NCI-H2227 treated with DMSO at 0.1 percent for 48 hours (cell line): ENCODE measurements around the gene ANXA7.
"Not testable (repeated sequence)": the region's sequence is repeated elsewhere in the genome, so short reads cannot be mapped to it uniquely, and the experiment has no call there.

Experiments used
- DNase-seq: peaks from one replicate; lab custom pipeline; 2025; lab: John Stamatoyannopoulos, UW

ANXA7 gene

DNA sequence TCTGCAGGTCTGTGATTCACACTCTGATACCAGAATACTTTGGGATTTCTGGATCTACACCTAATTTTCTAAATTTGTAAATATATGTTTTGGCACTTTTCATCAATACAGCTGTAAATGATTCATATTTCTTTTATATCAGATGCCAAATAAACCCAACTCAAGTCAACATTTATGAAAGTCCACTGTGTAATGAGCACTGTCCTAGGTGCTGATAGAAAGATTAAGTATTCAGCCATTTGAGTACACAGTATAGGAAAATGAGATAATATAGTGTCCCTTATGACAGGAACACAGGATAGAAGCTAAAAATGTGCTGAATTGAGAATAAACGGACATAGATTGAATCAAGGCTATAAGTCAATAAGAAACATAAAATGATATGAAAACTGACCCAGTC, 6.4 kb downstream of the ANXA7 start:
- no peak for DNase-seq

DNA sequence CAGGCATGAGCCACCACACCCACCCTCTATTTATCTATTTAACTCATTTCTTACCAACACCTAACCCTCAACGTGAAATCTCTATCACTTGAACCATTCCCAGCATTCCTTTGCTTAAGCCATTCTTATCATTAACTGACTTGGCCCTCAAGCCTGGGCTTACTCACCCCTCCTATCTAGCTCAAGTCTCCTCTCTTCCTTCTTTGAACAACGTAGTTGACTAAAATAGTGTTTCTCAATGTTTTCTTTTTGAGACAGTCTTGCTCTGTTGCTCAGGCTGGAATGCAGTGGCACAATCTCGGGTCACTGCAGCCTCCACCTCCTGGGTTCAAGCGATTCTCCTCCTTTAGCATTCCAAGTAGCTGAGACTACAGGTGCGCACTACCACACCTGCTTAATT, 7.0 kb downstream of the ANXA7 start:
- DNase-seq, result no peak

DNA sequence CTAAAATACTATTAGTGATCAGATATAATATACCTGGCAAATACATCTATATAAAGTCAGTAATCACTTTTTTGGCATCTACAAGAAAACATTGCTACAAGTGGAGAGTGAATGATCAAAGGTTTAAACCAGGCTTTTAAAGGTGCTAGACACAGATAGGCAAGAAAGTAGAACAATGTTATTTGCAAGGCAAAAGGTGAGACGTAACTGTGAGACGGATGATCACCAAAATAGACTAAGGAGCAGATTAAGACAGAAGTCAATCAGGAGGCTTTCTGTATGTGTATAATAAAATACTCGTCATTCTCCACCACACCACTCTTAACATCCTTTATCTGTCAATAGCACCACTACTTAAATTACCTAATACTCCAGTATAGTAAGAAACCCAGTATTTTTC, 8.3 kb downstream of the ANXA7 start:
- no peak for DNase-seq

DNA sequence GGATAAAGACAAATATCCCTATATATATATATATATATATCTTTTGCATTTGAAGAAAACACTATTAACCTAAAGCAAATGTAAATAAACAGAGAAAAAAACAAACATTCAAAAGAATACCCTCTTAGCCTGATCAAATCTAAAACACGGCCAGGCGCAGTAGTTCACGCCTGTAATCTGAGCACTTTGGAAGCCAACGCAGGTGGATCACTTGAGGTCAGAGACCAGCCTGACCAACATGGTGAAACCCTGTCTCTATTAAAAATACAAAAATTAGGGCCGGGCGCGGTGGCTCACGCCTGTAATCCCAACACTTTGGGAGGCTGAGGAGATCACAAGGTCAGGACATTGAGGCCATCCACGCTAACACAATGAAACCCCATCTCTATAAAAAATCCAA, 9.2 kb downstream of the ANXA7 start:
- DNase-seq, result no peak

DNA sequence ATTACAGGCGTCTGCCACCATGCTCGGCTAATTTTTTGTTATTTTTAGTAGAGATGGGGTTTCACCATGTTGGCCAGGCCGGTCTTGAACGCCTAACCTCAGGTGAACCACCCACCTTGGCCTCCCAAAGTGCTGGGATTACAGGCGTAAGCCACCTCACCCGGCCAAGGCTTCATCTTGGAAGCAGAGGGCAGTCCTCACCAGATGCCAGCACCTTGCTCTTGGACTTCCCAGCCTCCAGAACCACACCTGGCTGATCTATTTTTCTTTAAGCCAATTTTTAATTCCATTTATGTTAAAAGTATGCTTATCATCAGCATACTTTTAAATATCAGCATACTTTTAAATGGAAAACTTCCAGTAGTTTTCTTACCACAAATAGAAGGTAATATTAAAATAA, 12.2 kb downstream of the ANXA7 start:
- DNase-seq, result no peak

DNA sequence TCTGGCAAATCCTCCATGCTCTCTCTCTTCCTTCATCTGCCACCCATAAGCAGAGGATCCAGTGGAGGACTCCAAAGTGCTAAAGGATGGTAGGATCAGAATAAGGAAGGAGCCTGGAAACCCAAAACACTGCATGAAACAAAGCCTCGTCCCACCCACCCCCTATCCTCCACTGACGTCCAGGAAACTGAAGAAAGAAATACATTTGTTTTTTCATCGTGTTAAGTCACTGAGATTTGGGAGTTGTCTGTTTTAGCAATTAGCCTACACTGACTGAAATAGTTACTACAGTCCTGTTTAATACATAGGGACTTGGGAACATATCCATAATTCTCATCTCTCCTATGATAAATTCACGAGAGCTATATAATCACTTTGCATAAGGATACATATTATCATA, 14.8 kb downstream of the ANXA7 start:
- no peak for DNase-seq

DNA sequence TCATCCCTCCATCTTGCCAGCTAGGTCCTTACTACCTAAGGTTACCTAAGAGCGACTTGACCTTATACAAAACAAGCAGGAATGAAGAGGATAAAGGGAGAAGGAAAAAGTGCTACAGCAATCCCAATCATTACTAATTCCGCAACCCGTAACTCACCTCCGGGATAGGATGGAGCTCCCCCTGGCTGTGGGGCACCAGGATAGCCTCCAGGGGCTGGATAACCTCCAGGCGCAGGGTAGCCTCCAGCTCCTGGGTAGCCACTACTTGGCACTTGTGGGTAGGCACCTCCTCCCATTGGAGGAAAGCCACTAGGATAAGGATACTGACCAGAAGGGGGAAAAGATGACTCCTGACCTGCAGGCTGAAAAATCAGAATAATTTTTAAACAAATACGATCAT, 15.8 kb downstream of the ANXA7 start:
- no peak for DNase-seq

DNA sequence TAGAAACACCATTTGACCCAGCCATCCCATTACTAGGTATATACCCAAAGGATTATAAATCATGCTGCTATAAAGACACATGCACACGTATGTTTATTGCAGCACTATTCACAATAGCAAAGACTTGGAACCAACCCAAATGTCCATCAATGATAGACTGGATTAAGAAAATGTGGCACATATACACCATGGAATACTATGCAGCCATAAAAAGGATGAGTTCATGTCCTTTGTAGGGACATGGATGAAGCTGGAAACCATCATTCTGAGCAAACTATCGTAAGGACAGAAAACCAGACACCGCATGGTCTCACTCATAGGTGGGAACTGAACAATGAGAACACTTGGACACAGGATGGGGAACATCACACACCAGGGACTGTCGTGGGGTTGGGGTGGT, 19.5 kb downstream of the ANXA7 start:
- not testable (repeated sequence) for DNase-seq

DNA sequence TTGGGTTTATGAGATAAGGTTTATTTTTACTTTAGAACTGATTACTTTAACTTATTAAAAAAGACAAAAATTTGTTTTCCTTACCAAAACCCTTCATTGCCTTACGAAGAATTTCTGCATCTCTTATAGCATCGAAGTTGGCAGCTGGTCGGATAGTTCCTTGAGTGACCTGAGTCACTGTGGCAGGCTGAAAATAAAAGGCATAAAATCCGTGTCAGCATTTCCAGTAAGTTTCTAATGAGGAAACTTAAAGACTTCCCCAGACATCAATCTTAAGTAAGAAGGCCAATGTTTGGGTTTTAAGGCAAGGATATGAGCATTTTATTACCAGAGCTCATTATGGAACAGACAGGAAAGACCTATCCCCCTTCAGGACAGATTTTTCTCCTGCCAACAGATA, 25.6 kb downstream of the ANXA7 start:
- DNase-seq, result no peak

DNA sequence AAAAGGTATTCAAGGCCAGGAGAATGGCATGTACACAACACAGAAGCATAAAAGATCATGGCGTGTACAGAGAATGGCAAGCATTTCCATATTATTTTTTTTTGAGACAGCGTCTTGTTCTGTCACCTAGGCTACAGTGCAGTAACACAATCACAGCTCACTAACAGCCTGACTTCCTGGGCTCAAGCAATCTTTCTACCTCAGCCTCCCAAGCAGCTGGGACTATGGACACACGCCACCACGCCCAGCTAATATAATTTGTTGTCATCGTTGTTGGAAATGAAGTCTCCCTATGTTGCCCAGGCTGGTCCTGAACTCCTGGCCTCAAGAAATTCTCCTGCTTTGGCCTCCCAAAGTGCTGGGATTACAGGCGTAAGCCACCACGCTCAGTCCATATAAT, 27.3 kb downstream of the ANXA7 start:
- DNase-seq, result no peak

DNA sequence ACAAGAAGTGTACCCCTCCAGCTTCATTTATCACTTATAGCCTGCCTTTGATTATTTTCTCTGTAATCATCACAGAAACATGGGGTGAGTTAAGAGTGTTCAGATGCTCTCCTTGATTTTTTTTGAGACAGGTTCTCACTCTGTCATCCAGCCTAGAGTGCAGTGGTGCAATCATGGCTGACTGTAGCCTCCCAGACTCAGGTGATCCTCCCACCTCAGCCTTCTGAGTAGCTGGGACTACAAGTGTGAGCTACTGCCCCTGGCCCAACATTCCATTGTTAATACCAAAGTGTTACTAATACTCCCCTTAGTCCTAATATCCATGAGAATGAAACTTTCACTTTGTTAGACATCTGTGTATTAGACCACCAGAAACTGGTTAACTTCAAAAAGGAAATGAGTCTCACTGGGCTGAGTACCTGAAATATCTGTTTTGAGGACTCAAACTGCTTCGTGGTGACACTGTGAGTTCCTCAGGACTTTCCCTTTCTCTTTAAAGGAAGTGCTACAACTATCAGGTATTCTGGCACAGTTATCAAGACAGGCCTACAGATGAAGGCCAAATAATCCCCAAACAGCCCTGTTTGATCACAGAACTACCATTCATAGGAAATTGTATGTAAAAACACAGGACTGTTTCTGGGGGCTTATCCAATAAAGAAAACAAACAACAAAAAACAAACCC, 34.7 kb downstream of the ANXA7 start:
- no peak for DNase-seq

DNA sequence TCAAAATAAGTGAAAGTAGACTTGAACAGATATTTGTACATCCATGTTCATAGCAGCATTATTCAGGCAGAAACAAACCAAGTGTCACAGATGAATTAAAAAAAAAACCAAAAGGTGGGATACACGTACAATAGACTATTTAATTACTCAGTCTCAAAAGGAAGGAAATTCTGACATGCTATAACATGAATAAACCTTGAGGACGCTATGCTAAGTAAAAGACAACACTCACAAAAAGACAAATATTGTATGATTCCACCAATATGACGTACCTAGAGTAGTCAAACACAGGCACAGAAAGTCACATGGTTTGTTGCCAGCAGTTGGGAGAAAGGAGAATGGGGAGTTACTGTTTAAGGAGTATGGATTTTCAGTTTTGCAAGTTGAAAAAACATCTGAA, 37.2 kb downstream of the ANXA7 start:
- DNase-seq, result no peak

DNA sequence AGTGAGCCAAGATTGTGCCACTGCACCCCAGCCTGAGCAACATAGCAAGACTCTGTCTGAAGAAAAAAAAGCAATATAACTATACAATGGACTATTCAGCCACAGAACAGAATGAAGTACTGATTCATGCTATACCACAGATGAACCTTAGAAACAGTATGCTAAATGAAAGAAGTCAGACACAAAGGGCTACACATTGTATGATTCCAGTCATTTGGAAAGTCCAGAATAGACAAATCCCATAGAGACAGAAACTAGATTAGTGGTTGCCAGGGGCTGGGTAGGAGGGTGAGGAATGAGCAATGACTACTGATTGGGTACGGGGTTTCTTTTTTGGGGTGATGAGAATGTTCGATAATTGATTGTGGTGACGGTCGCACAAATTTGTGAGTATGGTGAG, 45.6 kb downstream of the ANXA7 start:
- no peak for DNase-seq

DNA sequence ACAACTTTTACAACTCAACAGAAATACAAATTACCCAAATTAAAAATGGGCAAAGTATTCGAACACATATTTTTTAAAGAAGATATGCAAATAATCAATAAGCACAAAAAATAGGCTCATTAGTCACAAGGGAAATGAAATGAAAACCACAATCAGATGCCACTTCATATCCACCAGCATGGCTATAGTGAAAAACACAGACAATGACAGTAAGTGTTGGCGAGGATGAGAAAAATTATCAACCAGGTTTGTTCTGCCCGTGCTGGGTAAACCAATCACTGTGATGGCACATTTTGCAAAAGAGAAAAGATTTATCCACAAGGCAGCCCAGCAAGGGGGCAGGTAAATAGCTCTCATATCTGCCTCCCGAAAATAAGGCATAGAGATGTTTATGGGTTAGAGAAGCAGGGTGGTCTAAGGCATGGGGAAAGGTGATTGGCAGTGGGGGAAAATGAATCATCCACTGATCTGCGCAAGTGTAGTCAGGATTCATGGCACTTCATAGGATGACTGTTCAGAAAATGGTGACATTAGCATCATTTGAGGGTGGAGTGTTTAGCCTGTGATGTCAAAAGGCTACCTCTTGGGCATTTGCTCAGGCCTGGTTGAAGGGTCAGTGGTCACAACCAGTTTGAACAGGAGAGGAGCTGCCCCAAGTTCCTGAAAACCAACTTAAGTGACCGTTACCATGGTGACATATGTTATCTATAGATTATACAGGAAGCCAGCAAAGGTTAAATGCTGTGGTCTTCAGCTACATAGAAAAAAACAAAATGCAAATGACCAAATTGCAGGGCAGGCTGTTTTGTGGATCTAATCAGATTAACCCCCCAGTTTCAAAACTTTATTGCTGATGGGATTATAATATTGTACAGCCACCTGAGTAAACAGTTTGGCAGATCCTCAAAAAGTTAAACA, 47.2 kb downstream of the ANXA7 start:
- DNase-seq, result no peak

DNA sequence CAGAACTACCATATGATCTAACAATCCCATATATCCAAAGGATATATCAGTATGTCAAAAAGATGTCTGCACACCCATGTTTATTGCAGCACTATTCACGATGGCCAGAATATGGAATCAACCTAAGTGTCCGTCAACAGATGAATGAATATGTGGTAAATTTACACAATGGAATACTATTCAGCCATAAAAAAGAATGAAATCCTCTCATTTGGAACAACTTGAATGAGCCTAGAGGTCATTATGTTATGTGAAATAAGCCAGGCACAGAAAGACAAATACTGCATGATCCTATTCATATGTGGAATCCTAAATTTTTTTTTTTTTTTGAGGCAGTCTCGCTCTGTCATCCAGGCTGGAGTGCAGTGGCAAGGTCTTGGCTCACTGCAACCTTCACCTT, 48.9 kb downstream of the ANXA7 start:
- DNase-seq, result no peak

DNA sequence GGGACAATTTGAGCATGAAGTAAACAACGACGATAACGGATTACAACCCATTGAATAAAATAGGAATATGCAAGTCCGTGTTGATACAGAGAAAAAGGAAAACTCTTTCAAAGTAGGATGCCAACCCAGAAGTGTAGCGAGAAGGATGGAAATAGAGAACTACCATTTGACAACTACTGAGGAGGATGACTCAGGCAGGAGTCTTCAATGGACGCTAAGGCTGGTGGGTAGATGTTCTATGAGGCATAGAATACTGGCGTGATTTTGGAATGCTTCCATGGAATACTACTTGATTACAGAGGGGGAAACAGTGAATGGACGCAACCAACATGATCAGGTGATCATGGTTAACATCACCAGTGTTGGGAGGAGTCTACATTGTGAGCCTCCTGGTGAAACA, 54.4 kb downstream of the ANXA7 start:
- DNase-seq, result peak; percentile 16

DNA sequence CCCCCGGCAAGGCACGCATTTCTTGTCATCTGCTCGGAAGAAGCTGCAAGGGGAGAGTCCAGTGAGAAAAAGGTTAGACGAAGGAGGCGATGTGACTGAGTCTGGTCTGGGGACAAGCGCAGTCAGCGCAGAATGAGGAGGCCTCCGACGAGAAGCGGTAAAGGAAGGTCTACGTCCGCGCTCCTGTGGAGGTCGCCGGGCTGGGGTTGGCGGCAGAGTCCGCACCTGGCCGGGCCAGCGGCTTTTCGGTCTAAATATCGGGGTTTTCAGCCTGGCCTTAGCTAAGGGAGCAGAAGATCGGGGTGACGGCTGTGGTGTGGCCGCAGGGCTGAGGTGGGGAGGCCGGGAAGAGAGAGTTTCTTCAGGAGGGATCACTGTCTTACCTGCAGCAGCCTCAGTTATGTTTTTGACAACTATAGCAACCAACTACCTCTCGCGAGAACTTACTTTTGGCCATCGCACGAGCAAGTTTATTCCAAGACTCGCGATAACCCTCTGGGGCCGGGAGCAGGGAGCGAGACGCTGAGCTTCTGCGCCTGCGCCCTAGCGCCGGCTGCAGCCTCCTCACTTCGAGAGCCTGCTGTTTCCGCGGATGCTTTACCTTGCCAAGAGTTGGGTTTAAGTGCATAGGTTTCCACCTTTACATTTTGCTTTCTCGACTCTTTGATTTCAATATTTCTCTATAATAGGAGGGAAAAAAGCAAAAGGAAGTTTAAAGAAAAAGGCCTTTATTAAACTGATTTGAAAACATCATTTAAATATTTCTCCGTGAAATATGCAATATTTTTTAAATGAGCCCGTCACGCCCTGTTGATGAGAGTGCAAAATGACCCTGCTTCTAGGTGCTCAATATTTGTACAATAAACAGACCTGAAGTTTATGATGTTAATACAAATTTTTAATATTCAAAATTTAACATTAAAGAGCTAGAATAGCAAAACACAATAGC, 55.3 kb downstream of the ANXA7 start, which contains the start of gene CFAP70:
Gene CFAP70, minus strand, starts transcription at position 534 of the 949 bp plus-strand sequence. CDS start 4,068 bp downstream, outside the sequence.
- DNase-seq, result peak; percentile 92

DNA sequence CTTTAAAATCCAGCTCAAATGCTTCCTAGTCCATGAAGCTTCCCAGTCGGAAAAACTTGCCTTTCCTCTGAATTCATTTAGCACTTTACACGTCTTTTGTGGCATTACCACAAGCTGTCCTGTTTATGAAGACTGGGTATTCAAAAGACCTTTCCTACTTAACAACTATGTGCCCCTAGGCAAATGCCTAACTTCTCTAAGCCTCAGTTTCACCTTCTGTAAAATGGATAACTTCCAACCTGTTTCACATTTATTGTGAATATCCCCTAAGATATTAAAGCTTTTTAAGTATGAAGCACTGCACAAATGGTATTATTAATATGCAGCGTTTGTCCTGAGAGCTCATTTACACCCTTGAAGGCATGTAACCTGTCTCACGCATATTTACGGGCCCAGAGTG, 56.0 kb downstream of the ANXA7 start:
- DNase-seq, result no peak

DNA sequence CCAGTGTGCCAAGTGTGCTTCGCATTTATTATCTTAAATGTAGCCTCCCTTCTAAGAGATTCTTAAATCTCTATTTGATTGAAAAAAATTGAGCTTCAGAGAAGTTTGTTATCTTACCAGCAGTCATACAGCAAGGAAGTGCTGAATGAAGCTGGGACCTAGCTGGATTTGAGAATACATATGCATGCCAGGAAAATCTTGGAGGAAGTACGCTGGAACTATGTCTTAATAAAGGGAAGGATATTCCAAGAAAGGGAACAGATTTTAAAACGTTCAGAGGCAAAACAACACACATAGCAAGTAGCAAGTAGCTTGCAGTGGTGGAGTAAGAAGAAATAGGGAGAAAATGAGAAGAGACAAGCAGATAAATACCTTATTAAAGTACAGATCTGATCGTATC, 56.7 kb downstream of the ANXA7 start:
- no peak for DNase-seq

DNA sequence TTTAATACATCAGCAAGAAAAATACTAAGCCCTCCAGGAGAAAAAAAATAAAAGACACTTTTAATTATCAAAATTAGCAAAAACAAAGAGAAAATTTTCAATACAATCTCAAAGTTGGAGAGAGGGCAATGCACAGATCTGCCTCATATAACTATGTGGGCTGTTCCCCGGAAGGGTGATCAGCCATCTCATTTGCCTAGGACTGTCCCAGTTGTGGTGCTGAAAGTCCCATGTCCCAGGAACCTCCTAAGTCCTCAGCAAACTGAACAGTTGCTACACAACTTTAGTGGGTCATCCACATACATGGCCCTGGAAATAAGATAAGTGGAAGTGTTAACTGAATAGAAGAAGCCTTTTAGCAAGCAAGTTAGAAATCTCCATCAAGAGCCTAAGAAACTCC, 69.6 kb downstream of the ANXA7 start:
- DNase-seq, result no peak

DNA sequence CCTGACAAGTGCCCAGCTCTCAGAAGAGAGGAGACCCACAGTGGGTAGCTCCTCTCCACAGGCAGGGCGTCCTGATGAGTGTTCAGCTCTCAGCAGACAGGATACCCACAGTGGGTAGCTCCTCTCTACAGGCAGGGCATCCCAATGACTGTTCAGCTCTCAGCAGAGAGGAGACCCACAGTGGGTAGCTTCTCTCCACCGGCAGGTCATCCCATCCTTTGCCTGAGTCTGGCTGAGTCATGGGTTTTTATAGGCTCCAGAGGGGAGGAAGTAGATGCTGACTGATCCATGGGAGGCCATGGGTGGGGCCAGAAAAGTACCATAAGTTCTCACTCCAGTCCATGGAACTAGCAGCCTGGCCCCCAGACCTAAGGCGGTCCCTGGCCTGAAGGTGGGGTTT, 73.7 kb downstream of the ANXA7 start:
- no peak for DNase-seq

DNA sequence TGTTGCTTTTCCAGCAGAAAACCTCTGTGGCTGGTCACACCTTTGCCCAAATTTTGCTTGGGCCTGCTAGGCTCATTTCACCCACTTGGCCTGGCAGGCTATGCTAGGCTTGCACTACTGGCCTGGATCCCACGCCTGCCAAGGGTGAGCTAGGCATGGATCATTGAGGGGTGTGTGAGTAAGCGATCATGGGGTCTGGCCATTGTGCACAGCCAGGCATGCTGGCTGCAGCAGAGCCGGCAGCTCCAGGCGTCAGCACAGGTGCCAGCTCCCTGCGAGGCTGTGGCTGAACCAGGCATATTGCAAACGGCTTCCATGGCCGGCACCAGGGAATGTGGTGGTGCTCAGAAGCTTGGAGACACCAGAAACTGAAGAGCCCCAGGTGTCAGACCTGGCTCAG, 74.4 kb downstream of the ANXA7 start:
- DNase-seq, result no peak
